Gastroesophageal sphincter (tissue), 3 donors: Measurements from ENCODE around the gene DNAJB6.

Source experiments
- CTCF ChIP-seq, 4 experiments: fragments of 200-600 bp in 2 of 4; fragments of 450-650 bp in 2 of 4; sonication (generic) in 1 of 4; IDR thresholded peaks; one replicate each; pipeline ENCODE4 v1.5.1; 2017 to 2019; ENCODE audit warnings: antibody characterized with exemption in 4 of 4, mild to moderate bottlenecking in 2 of 4, moderate library complexity in 2 of 4
- POLR2A ChIP-seq, 2 donors: fragments of 450-650 bp; IDR thresholded peaks; one replicate each; pipeline ENCODE4 v1.6.1; 2017; ENCODE audit warnings: antibody characterized with exemption in 2 of 2, mild to moderate bottlenecking in 2 of 2, moderate library complexity in 1 of 2

- TF ChIP-seq CTCF (IDR thresholded peaks at IDR 0.05): no peak
- TF ChIP-seq POLR2A (IDR thresholded peaks at IDR 0.05): no peak
These were observed 7.4 kb upstream of the DNAJB6 start for GRCh38 chr7:157329447-157329846.
